GM12878 (cell line): ENCODE data around the gene SEMA3B. TPM values are rescaled to one million over a fixed set of nuclear protein-coding genes. Genes with fewer than 3 reads are reported as not detected.
A peak's percentile ranks its signal among the peaks of the same experiment; 100 is the strongest.

ENCODE experiments used
- ATAC-seq: fragments of 200-7000 bp; cut with Tn5 transposase; 3 replicates; pipeline ENCODE4 v1.9.1; 2020; ENCODE audit warnings: mild to moderate bottlenecking, moderate library complexity
- BruUV-seq: library from RNA; stranded (reverse); fragments of 400-500 nt; replicated peaks from 2 replicates; lab custom pipeline; 2021; lab: Mats Ljungman, UMichigan
- CTCF ChIA-PET: fragments of 300-600 bp; sonication (Branson Sonifier 250); formaldehyde crosslinking; extraction: SDS; loops from one replicate; lab custom pipeline; 2021; ENCODE audit warnings: inconsistent platforms; lab: Yijun Ruan, JAX
- POLR2A ChIA-PET: fragments of 350-600 bp; formaldehyde crosslinking; extraction: SDS; loops from one replicate; lab custom pipeline; 2021; ENCODE audit warnings: inconsistent platforms; lab: Charles Lee
- RAD21 ChIA-PET: fragments of 300-600 bp; sonication (Branson Sonifier 250); formaldehyde crosslinking; loops from one replicate; lab custom pipeline; 2023; ENCODE audit warnings: antibody characterized with exemption; ENCODE audit not compliant: unreplicated experiment; lab: Charles Lee
- SMC1A ChIA-PET: fragments of 300-600 bp; sonication (Branson Sonifier 250); formaldehyde crosslinking; loops from one replicate; lab custom pipeline; 2023; ENCODE audit not compliant: unreplicated experiment, uncharacterized antibody; lab: Charles Lee
- DNase-seq: peaks from one replicate; pipeline ENCODE4 v3.0.0-alpha.2; 2011; ENCODE audit warnings: low read depth, low spot score
- FAIRE-seq: peaks from 3 replicates; lab custom pipeline; 2011; peaks lifted over from hg19 to GRCh38; lab: Jason Lieb, UNC
- H2AFZ ChIP-seq: 2 replicates; pipeline ENCODE4 v1.6.0; 2011; ENCODE audit warnings: low read depth, low read length, control low read depth; ENCODE audit not compliant: control insufficient read depth
- H3K27ac ChIP-seq: 2 replicates; pipeline ENCODE4 v1.5.1; 2011; ENCODE audit warnings: control low read depth; ENCODE audit not compliant: control insufficient read depth, insufficient read depth
- H3K27me3 ChIP-seq, 2 experiments: replicated peaks in 1 of 2; 2 replicates each; pipeline versions ENCODE4 v1.6.0 to v1.6.1; 2011; ENCODE audit warnings: low read length in 1 of 2; ENCODE audit not compliant: control insufficient read depth in 2 of 2, insufficient read depth in 2 of 2
- H3K36me3 ChIP-seq, 2 experiments: 2 replicates each; pipeline ENCODE4 v1.5.1; 2011; ENCODE audit warnings: low read length in 1 of 2; ENCODE audit not compliant: control insufficient read depth in 2 of 2, insufficient read depth in 2 of 2
- H3K4me1 ChIP-seq: 2 replicates; pipeline ENCODE4 v1.6.1; 2011; ENCODE audit warnings: mild to moderate bottlenecking, low read length, moderate library complexity, mixed read lengths; ENCODE audit not compliant: control insufficient read depth, insufficient read depth
- H3K4me2 ChIP-seq: 2 replicates; pipeline ENCODE4 v1.6.0; 2011; ENCODE audit warnings: control low read depth; ENCODE audit not compliant: control insufficient read depth, insufficient read depth
- H3K4me3 ChIP-seq: fragments of 200-600 bp; sonication (generic); 2 replicates; pipeline ENCODE4 v1.5.1; 2016
- H3K79me2 ChIP-seq: 2 replicates; pipeline ENCODE4 v1.6.0; 2011; ENCODE audit warnings: low read length; ENCODE audit not compliant: control insufficient read depth, insufficient read depth
- H3K9ac ChIP-seq: 2 replicates; pipeline ENCODE4 v1.8.0; 2011; ENCODE audit warnings: low read length, control low read depth, mixed read lengths; ENCODE audit not compliant: control insufficient read depth, insufficient read depth
- H3K9me3 ChIP-seq: replicated peaks from 3 replicates; pipeline ENCODE4 v1.5.1; 2011; ENCODE audit warnings: mild to moderate bottlenecking, low read length; ENCODE audit not compliant: control insufficient read depth, insufficient read depth
- H4K20me1 ChIP-seq: 2 replicates; pipeline ENCODE4 v1.6.0; 2011; ENCODE audit not compliant: control insufficient read depth, insufficient read depth
- BCL3 ChIP-seq: IDR thresholded peaks from 2 replicates; pipeline ENCODE4 v1.6.1; 2011; ENCODE audit warnings: borderline replicate concordance, low read depth, mild to moderate bottlenecking, moderate library complexity, low read length; ENCODE audit not compliant: insufficient read depth, poor library complexity, severe bottlenecking
- CEBPZ ChIP-seq: fragments of 150-350 bp; IDR thresholded peaks from 2 replicates; pipeline ENCODE4 v1.6.1; 2016; ENCODE audit warnings: low read depth, low read length
- MEF2B ChIP-seq: fragments of 450-650 bp; IDR thresholded peaks from 2 replicates; pipeline ENCODE4 v1.6.1; 2018; ENCODE audit warnings: mild to moderate bottlenecking, moderate library complexity; ENCODE audit not compliant: partially characterized antibody, poor library complexity, severe bottlenecking
- SPI1 ChIP-seq: IDR thresholded peaks from 2 replicates; pipeline ENCODE4 v1.6.1; 2011; ENCODE audit warnings: low read depth, mild to moderate bottlenecking, low read length, moderate library complexity, borderline replicate concordance; ENCODE audit not compliant: insufficient read depth
- ZBTB33 ChIP-seq: fragments of 450-650 bp; IDR thresholded peaks from 2 replicates; pipeline ENCODE4 v1.6.1; 2017; ENCODE audit warnings: mild to moderate bottlenecking
- WGBS: methylation state at CpG from one replicate; pipeline ENCODE4 v1.1.6; 2016; ENCODE audit warnings: low lambda C conversion rate; ENCODE audit not compliant: insufficient replicate concordance, insufficient coverage; ENCODE audit errors: missing lambda C conversion rate; 5-methylcytosine and 5-hydroxymethylcytosine counted together
- in situ Hi-C: fragments of 300-500 bp; cut with MboI; formaldehyde crosslinking; loops from 9 replicates; pipeline ENCODE4 v1.14.3; 2018; ENCODE audit warnings: mixed read lengths
- intact Hi-C: fragments of 100-400 bp; cut with micrococcal nuclease; formaldehyde crosslinking; loops from one replicate; pipeline ENCODE4 v1.14.2; 2022; ENCODE audit not compliant: unreplicated experiment
- polyA plus RNA-seq, 11 experiments: library from polyadenylated mRNA; depleted of rRNA in 4 of 11; unstranded in 6 of 11; stranded (reverse) in 5 of 11; fragments of >200 nt; fragmentation: Nextera tagmentation in 4 of 11; fragmentation: Illumina TruSeq in 1 of 11; extraction: Ambion mirVana in 4 of 11; extraction: Trizol in 1 of 11; gene quantifications; 1 replicate in 1 of 11; 2 replicates in 10 of 11; pipeline versions ENCODE4 v1.2.1 to v1.2.3, GENCODE V29; 2011 to 2016; ENCODE audit warnings: inconsistent platforms in 2 of 11, missing spikeins in 2 of 11, low read depth in 1 of 11
- total RNA-seq, 4 experiments: library from RNA; depleted of rRNA in 3 of 4; stranded (reverse); fragments of >200 nt in 3 of 4; fragmentation: Illumina TruSeq in 1 of 4; extraction: Trizol in 1 of 4; gene quantifications; 2 replicates each; pipeline versions ENCODE4 v1.2.1 to v1.2.3, GENCODE V29; 2013 to 2021

SEMA3B gene
- total and polyA plus RNA-seq, 10 of the 15 experiments (the other 5 are each of a cell fraction or from before 2014, with no cell fraction given), result 0.06 to 0.59 (median 0.14) TPM; not detected in 2

- Histone ChIP-seq H3K9ac (no peak overlapping the region), H3K4me2 (no peak overlapping the region), H3K9me3 (no peaks in the 10 kb centered on the region; the same call in 2 of the 3 replicates), H3K4me3 (no peak overlapping the region), H3K36me3 (peaks cover 33 to 46% of the 10 kb centered on the region in 2 experiments), H3K27ac (no peak overlapping the region), H2AFZ (no peak overlapping the region), H3K79me2 (peaks cover 43% of the 10 kb centered on the region), H3K4me1 (peaks cover 14% of the 10 kb centered on the region), H4K20me1 (peaks cover 20% of the 10 kb centered on the region), H3K27me3 (no peaks in the 10 kb centered on the region)
- TF ChIP-seq MEF2B (no peak), BCL3 (peak; percentile 63)
- 79% methylated on average over 8 of the region's 8 CpGs for WGBS
- in situ Hi-C loops, result no loop called here
- RAD21 ChIA-PET, result interaction anchor here (1.1 kb wide), 1 partner anchor 10 kb away, joined by 3 read pairs; no protein-coding TSS in a partner anchor
- no peak for DNase-seq
- POLR2A ChIA-PET, result no interaction called here
- BruUV-seq, result no TSS peak
- no peak for FAIRE-seq
- CTCF ChIA-PET, result interaction anchor here (1.1 to 1.8 kb wide), 2 partner anchors 9 to 59 kb away, joined by 3 to 4 read pairs; partner anchors contain the start of gene GNAT1
- SMC1A ChIA-PET, result interaction anchor here (0.9 kb wide), 1 partner anchor 131 kb away, joined by 3 read pairs; no protein-coding TSS in a partner anchor
- intact Hi-C loops, result no loop called here
- no peak for ATAC-seq
Measured at GRCh38 chr3:50251220-50251619, 17.7 kb upstream of the SEMA3B start.

GRCh38 chr3:50254577-50255250 lies 14.2 kb upstream of the SEMA3B start:
- Histone ChIP-seq H3K9ac (no peak overlapping the region), H3K4me3 (no peak overlapping the region), H3K4me2 (no peak overlapping the region), H3K27me3 (no peaks in the 10 kb centered on the region), H3K4me1 (peaks cover 3% of the 10 kb centered on the region; the same call in 1 of the 2 replicates), H3K9me3 (peaks cover 13% of the 10 kb centered on the region; the same call in 1 of the 3 replicates), H3K79me2 (peaks cover 12% of the 10 kb centered on the region), H3K36me3 (peaks cover 38 to 57% of the 10 kb centered on the region in 2 experiments), H4K20me1 (peaks cover 7% of the 10 kb centered on the region), H3K27ac (no peak overlapping the region), H2AFZ (no peak overlapping the region)
- TF ChIP-seq SPI1 (peak; percentile 31; the same call in 1 of the 2 replicates), CEBPZ (no peak), ZBTB33 (no peak)
- FAIRE-seq, result no peak
- POLR2A ChIA-PET, result no interaction called here
- intact Hi-C loops (no loop called here), in situ Hi-C loops (no loop called here)
- 77% methylated on average over 8 of the region's 8 CpGs for WGBS
- ATAC-seq, result no peak
- BruUV-seq, result no TSS peak
- no peak for DNase-seq
- RAD21 ChIA-PET, result interaction anchor here (1.0 kb wide), 1 partner anchor 8 kb away, joined by 4 read pairs; no protein-coding TSS in a partner anchor
- CTCF ChIA-PET, result interaction anchor here (1.6 kb wide), 1 partner anchor 29 kb away, joined by 4 read pairs; no protein-coding TSS in a partner anchor
- SMC1A ChIA-PET, result no interaction called here
